Hippocampal formation (tissue), 2 donors: ENCODE measurements around the gene RWDD3.

Source experiments
- DNase-seq, 2 donors: peaks; one replicate each; lab custom pipeline; 2025; lab: John Stamatoyannopoulos, UW

RWDD3 gene

DNA sequence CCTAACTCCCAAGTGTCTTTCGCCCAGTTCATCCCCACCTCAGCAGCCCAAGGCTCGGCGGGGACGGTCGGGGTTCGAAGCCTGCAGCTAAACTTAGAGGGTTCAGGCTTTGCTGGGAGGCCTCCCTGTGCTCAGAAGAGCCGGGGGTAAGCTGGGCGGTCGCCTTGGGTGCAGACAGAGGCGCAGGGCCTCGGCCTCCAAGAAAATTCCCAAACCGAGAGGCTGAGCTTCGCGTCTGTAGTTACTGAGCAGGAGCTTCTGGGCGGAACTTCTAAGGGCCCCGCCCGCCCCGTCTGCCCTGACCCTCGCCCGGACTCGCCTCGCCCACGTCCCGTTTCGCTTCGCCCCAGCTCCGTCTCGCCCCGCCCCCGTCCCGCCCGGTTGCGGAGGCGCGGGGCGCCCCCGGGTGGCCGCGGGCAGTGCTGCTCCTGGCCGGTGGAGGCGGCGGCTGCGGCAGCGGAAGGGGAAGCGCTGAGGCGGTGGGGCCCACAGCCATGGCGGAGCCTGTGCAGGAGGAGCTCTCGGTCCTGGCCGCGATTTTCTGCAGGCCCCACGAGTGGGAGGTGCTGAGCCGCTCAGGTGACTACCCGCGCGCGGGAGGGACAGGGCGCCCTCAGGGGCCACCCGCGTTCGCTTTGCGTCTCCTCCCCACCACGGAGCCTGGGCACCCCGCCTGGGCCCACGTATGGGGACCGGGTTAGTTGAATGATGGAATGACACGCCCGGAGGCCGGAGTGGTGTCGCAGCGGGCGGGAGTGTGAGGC, at the start of gene RWDD3:
RWDD3 (plus strand) TSS at position 474 of the 764 bp plus-strand sequence; CDS start at position 495, 21 bp downstream.
- DNase-seq, result peak; percentile 90 to 91

GRCh38 chr1:95186149-95186548, 47.9 kb upstream of the RWDD3 start:
- DNase-seq, result no peak

DNA sequence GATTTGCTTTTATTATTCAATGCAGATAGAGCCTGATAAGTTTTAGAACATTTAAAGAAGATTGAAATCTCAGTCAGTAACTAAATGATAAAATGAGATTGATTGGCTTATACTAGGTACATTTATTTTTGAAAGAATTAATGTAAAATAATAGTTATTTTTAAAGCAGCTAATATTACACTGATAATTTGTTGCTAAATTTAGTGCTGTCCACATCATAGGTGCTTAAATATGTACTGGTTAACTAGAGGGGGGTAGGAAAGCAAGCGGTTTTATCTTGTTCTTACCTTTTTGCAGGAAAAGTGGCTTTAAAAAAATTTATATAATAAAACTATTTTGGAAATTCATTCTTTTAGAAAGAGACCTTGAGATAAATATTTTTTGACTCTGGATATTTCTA, 40.4 kb upstream of the RWDD3 start:
- no peak for DNase-seq

GRCh38 chr1:95195046-95195445, 39.0 kb upstream of the RWDD3 start:
- DNase-seq, result no peak

GRCh38 chr1:95196017-95196416, 38.0 kb upstream of the RWDD3 start:
- no peak for DNase-seq

GRCh38 chr1:95197616-95198252, 36.3 kb upstream of the RWDD3 start:
- DNase-seq, result no peak

- no peak for DNase-seq
Observed at GRCh38 chr1:95201905-95202304, 32.1 kb upstream of the RWDD3 start.

DNA sequence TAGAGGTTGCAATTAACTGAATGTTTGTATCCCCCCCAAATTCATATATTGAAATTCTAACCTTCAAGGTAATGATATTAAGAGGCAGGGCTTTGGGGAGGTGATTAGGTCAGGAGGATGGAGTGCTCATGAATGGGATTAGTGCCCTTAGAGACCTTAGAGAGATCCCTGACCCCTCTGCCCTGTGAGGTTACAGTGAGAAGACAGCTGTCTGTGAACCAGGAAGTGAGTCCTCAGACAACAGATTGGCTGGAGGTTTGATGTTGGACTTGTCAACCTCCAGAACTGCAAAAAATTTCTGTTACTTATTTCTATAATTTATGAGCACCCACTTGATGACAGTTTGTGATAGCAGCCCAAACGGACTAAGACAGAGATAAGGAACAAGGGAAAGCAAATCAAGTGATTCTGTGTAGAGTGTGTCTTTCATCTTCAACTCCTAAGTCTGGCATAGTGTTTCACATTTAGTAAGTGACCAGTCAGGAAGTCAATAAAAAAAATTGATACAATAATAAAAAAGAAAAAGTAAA, 30.0 kb upstream of the RWDD3 start:
- DNase-seq, result no peak

DNA sequence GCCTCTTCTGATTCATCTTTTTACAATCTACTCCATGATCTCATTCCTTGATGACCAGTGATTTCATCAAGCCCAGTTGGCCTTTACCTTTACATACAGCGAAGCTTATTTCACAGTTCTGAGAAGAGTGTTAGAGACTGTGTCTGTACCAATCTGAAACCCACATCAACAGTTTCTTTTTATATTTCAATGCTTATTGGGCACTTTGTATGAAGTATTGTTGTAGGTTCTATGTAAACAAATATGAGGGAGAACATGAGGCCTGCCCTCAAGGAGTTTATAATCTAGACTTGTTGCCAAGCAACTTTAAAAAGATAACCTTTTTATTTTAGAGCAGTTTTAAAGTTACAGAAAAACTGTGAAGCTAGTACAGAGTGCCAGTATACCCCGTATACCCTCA, 27.5 kb upstream of the RWDD3 start:
- no peak for DNase-seq

- no peak for DNase-seq
Observed at GRCh38 chr1:95207223-95207935, 26.6 kb upstream of the RWDD3 start.

GRCh38 chr1:95208876-95209275, 25.1 kb upstream of the RWDD3 start:
- no peak for DNase-seq

- no peak for DNase-seq
Observed at GRCh38 chr1:95209291-95209690, 24.7 kb upstream of the RWDD3 start.

DNA sequence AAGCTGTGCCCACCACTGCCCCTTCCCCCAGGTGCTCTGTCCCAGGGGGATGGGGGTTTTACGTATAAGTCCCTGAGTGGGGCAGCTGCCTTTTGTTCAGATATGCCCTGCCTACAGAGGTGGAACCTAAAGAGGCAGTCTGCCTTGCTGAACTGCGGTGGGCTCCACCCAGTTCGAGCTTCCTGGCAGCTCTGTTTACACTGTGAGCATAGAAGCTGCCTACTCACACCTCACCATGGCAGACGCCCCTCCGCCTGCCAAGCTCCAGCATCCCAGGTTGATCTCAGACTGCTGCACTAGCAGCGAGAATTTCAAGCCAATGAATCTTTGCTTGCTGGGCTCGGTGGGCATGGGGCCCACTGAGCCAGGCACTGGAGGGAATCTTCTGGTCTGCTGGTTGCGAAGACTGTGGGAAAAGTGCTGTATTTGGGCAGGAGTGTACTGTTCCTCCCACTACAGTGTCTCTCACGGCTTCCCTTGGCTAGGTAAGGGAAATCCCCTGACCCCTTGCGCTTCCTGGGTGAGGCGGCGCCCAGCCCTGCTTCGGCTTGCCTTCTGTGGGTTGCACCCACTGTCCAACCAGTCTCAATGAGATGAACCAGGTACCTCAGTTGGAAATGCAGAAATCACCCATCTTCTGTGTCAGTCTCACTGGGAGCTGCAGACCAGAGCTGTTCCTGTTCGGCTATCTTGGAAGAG, 17.6 kb upstream of the RWDD3 start:
- DNase-seq, result no peak

- no peak for DNase-seq
Observed at GRCh38 chr1:95217371-95217770, 16.6 kb upstream of the RWDD3 start.

- DNase-seq, result no peak
Observed at GRCh38 chr1:95219407-95219806, 14.6 kb upstream of the RWDD3 start.

DNA sequence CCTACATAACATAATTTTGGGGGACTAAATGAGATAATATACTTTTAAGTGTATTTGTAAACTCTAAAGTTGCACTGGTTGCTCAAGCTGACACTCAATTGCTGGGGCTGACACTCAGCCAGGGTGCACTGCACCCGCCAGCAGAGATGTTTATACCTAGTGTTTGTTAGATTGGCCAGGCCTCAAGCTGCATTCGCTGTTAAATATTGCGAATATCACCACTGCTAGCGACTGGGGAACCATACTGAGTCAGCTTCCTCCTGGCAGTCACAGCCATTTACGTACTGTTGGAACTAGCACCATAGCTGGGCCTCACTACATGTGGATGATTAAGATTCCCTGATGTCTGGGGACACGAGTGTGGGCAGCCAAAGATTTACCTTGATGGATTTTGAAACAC, 12.7 kb upstream of the RWDD3 start:
- no peak for DNase-seq

DNA sequence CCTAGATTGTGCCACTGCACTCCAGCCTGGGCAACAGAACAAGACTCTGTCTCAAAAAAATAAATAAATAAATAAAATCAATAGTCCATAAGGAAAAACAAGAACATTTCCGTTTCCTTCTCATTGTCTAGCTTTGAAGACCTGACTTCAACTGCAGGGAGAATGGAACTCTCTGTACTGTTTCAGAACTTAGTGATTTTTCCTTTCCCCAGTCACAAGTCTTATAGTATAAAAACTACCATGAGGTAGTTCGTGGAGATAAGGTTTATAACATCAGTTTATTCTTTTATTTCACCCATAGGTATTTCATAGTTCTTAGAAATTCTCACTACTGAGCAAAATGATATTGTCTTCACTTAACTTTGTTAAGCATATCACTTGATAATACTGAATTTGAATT, 11.4 kb upstream of the RWDD3 start:
- DNase-seq, result no peak

- no peak for DNase-seq
Observed at GRCh38 chr1:95223110-95223509, 10.9 kb upstream of the RWDD3 start.

DNA sequence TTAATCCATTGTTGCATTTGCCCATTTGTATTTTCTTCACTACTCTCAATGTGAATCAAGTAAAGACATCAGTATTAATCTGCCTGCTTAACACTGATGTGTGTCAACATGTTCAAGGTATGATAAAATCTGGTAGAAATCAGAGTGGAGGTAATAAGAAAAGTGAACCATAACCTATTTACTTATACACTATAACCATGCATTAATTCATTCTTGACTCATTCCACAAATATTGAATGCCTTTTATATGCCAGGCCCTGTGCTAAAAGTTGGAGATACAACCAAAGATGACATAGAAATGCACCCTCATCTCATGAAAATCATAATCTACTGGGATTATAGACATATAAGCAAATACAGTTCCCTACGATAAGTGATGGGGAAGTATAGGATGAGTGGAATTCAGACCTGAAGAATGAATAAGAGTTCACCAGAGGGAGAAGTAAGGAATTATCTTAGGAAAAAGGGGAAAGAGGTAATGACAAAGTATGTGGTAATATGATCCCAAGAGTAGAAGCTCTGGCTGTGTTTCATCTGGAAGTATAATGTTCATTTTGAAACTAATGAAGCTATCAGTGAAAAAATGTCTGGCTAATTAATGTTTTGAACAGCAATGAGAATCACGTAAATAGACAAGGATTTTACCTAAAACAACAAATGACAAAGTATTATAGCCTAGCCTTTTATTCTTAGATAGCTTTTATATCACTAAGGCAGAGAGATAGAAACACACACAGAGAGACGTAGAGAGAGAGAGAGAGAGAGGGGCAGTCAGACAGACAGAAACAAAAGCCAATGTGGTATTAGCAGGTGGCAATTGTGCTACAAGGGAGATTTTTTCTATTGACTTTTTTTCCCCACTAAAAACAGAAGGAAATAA, 7.0 kb upstream of the RWDD3 start:
- DNase-seq, result no peak

- DNase-seq, result no peak
Observed at GRCh38 chr1:95229037-95229436, 5.0 kb upstream of the RWDD3 start.

DNA sequence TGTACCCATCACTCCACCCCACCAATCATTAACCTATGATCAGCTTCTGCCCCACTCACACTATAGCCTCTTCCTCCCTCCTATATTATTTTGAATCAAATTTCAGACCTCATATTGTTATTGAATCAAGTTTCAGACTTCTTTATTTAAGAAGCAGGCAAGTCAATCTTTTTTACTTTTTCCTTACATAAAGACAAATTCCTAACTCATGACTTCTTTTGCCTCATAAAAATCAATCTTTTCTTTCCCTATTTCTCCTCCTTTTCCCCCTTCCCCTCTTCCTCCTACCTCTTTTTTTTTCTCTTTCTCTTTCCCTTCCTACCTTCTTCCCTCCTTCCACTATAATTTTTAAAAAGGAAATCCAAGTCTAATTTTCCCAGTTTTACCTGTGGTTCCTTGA, 4.3 kb upstream of the RWDD3 start:
- DNase-seq, result no peak
